Measurements from ENCODE around the gene ELP1. TPM values are rescaled to one million over a fixed set of nuclear protein-coding genes. Genes with fewer than 3 reads are reported as not detected.

Gene ELP1
- total and polyA plus RNA-seq, 2 experiments from 2014 or later: 14.5 to 24.1 TPM

- H3K9ac ChIP-seq: no peak overlapping the region
- 54 to 57% methylated on average over 4 of the region's 4 CpGs for WGBS, 2 experiments (ENCODE audit: low coverage in 1 of 2, low lambda C conversion rate in 2 of 2, missing lambda C conversion rate in 2 of 2)
- TF ChIP-seq EZH2 (IDR thresholded peaks at IDR 0.05; ENCODE audit: insufficient read depth, poor library complexity, severe bottlenecking): no peak
- no peak for TF ChIP-seq EZH2phosphoT487 (IDR thresholded peaks at IDR 0.05; ENCODE audit: insufficient read depth, low read depth)
- H3K4me2 ChIP-seq (ENCODE audit: unreplicated experiment): no peak overlapping the region
- H3K79me2 ChIP-seq (ENCODE audit: insufficient read depth): no peaks in the 10 kb centered on the region
- H3K9me3 ChIP-seq (ENCODE audit: low read depth): no peaks in the 10 kb centered on the region
- H3F3A ChIP-seq (ENCODE audit: insufficient read depth): no peaks in the 10 kb centered on the region
- H4K20me1 ChIP-seq (ENCODE audit: insufficient read depth): no peaks in the 10 kb centered on the region
- peak; percentile 61 for DNase-seq
- H2AFZ ChIP-seq: no peak overlapping the region
- H3K4me3 ChIP-seq: no peak overlapping the region
- in situ Hi-C loops (cut with MboI): no loop called here
- no peaks in the 10 kb centered on the region for H3K27me3 ChIP-seq (replicated peaks; ENCODE audit: insufficient read depth)
- H3K36me3 ChIP-seq (ENCODE audit: low read depth): peaks cover 11% of the 10 kb centered on the region; the same call in 1 of the 2 replicates
- no peak overlapping the region for H3K27ac ChIP-seq
- H3K4me1 ChIP-seq (ENCODE audit: insufficient read depth): peaks cover 15% of the 10 kb centered on the region
- H3K9me2 ChIP-seq (ENCODE audit: insufficient read depth): no peaks in the 10 kb centered on the region
Measured at GRCh38 chr9:108963459-108964143, 29.7 kb upstream of the ELP1 start.

- in situ Hi-C loops (cut with MboI): no loop called here
Measured at GRCh38 chr9:108961151-108961550, 27.2 kb upstream of the ELP1 start.

GRCh38 chr9:108960331-108960730 is 26.4 kb upstream of the ELP1 start:
- H3F3A ChIP-seq (ENCODE audit: insufficient read depth): no peaks in the 10 kb centered on the region
- TF ChIP-seq EZH2phosphoT487 (IDR thresholded peaks at IDR 0.05; ENCODE audit: insufficient read depth, low read depth) (no peak), EZH2 (IDR thresholded peaks at IDR 0.05; ENCODE audit: insufficient read depth, poor library complexity, severe bottlenecking) (no peak)
- no peaks in the 10 kb centered on the region for H4K20me1 ChIP-seq (ENCODE audit: insufficient read depth)
- 78 to 81% methylated on average over 6 of the region's 6 CpGs for WGBS, 2 experiments (ENCODE audit: low coverage in 1 of 2, low lambda C conversion rate in 2 of 2, missing lambda C conversion rate in 2 of 2)
- no peaks in the 10 kb centered on the region for H3K79me2 ChIP-seq (ENCODE audit: insufficient read depth)
- H3K4me1 ChIP-seq (ENCODE audit: insufficient read depth): peaks cover 15% of the 10 kb centered on the region
- no peak overlapping the region for H3K9ac ChIP-seq
- H3K27ac ChIP-seq: no peak overlapping the region
- H2AFZ ChIP-seq: no peak overlapping the region
- in situ Hi-C loops (cut with MboI): no loop called here
- no peaks in the 10 kb centered on the region for H3K9me3 ChIP-seq (ENCODE audit: low read depth)
- no peaks in the 10 kb centered on the region for H3K27me3 ChIP-seq (replicated peaks; ENCODE audit: insufficient read depth)
- H3K4me2 ChIP-seq (ENCODE audit: unreplicated experiment): no peak overlapping the region
- H3K4me3 ChIP-seq: no peak overlapping the region
- no peak for DNase-seq
- H3K9me2 ChIP-seq (ENCODE audit: insufficient read depth): no peaks in the 10 kb centered on the region
- H3K36me3 ChIP-seq (ENCODE audit: low read depth): peaks cover 2% of the 10 kb centered on the region; the same call in 1 of the 2 replicates

More at GRCh38 chr9:108961151-108961550, 27.2 kb upstream of the ELP1 start:
- Histone ChIP-seq H3K4me1 (ENCODE audit: insufficient read depth) (peaks cover 15% of the 10 kb centered on the region), H3K9ac (no peak overlapping the region), H2AFZ (no peak overlapping the region), H3K79me2 (ENCODE audit: insufficient read depth) (no peaks in the 10 kb centered on the region), H4K20me1 (ENCODE audit: insufficient read depth) (no peaks in the 10 kb centered on the region), H3K27ac (no peak overlapping the region), H3K4me2 (ENCODE audit: unreplicated experiment) (no peak overlapping the region), H3K27me3 (replicated peaks; ENCODE audit: insufficient read depth) (no peaks in the 10 kb centered on the region), H3K9me3 (ENCODE audit: low read depth) (no peaks in the 10 kb centered on the region), H3K4me3 (no peak overlapping the region), H3K36me3 (ENCODE audit: low read depth) (peaks cover 10% of the 10 kb centered on the region; the same call in 1 of the 2 replicates), H3F3A (ENCODE audit: insufficient read depth) (no peaks in the 10 kb centered on the region), H3K9me2 (ENCODE audit: insufficient read depth) (no peaks in the 10 kb centered on the region)
- TF ChIP-seq EZH2phosphoT487 (IDR thresholded peaks at IDR 0.05; ENCODE audit: insufficient read depth, low read depth) (no peak), EZH2 (IDR thresholded peaks at IDR 0.05; ENCODE audit: insufficient read depth, poor library complexity, severe bottlenecking) (no peak)
- WGBS, 2 experiments (ENCODE audit: low coverage in 1 of 2, low lambda C conversion rate in 2 of 2, missing lambda C conversion rate in 2 of 2): 98 to 100% methylated on average over 2 of the region's 2 CpGs
- no peak for DNase-seq

- DNase-seq: no peak
- 0 out of 2 replicates have a peak, but pooled peaks cover 6% of the 10 kb centered on the region for H3K36me3 ChIP-seq (ENCODE audit: low read depth)
- H4K20me1 ChIP-seq (ENCODE audit: insufficient read depth): no peaks in the 10 kb centered on the region
- H3K27ac ChIP-seq: no peak overlapping the region
- H3K9me2 ChIP-seq (ENCODE audit: insufficient read depth): no peaks in the 10 kb centered on the region
- H3K27me3 ChIP-seq (replicated peaks; ENCODE audit: insufficient read depth): no peaks in the 10 kb centered on the region
- no peaks in the 10 kb centered on the region for H3K4me1 ChIP-seq (ENCODE audit: insufficient read depth)
- no peak overlapping the region for H2AFZ ChIP-seq
- H3F3A ChIP-seq (ENCODE audit: insufficient read depth): 0 out of 2 replicates have a peak, but pooled peaks cover 6% of the 10 kb centered on the region
- TF ChIP-seq EZH2phosphoT487 (IDR thresholded peaks at IDR 0.05; ENCODE audit: insufficient read depth, low read depth): no peak
- TF ChIP-seq EZH2 (IDR thresholded peaks at IDR 0.05; ENCODE audit: insufficient read depth, poor library complexity, severe bottlenecking): no peak
- no peak overlapping the region for H3K4me3 ChIP-seq
- in situ Hi-C loops (cut with MboI): no loop called here
- H3K79me2 ChIP-seq (ENCODE audit: insufficient read depth): no peaks in the 10 kb centered on the region
- no peak overlapping the region for H3K4me2 ChIP-seq (ENCODE audit: unreplicated experiment)
- H3K9ac ChIP-seq: no peak overlapping the region
- H3K9me3 ChIP-seq (ENCODE audit: low read depth): no peaks in the 10 kb centered on the region
Measured at GRCh38 chr9:108956631-108957026, 22.7 kb upstream of the ELP1 start.
